COLO829 (cell line): ENCODE data around the gene CEP128.

Experiments
- DNase-seq: peaks from one replicate; pipeline ENCODE4 v3.0.0; 2012; ENCODE audit warnings: low spot score

CEP128 gene

DNA sequence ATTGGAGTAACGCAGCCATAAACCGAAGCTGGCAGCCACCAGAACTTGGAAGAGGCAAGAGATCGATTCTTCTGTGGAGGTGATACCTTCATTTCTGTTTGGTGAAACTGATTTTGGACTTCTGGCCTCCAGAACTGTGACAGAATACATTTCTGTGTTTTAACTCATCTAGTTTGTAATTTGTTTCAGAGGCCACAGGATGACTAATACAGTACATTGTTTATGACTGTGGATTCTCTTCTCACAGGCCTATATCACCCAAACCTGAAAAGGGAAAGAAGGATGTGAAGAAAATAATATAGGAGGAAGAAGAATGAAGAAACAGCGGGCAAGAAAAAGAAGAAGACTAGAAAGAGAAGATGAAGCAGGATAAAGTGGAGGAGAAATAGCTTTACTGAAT, 466.5 kb downstream of the CEP128 start:
- no peak for DNase-seq

DNA sequence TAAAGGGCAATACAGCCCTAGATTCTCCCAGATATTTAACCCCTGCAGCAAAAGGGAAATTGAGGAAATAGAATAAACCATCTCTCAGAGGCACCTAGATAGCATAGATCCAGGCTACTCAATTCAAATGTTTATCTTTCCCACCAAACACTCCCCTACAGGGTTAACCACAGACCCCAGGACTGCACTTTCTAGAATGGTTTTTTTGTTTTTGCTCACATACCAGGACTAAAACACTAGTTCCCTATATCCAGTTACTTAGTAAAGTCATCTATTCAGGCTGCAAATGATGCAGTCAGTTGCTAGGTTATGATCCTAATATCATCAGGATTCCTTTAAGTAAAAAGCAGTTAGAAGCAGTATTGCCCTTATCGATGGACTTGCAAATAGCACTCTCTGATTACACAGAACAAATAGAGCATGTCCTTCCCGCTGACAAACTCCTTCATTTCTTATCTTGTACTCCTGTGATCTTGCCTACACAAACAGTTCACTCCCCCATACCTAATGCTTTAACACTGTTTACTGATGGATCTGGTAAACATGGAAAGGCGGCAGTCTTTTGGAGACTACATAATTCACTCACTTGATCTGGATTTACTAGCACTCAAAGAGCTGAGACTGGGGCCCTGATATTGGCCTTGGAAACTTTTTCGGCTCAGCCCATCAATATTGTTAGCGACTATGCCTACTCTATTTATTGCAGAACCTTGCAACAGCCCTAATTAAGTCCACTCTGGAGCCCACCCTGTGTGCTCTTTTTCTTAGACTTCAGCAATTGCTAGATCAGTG, 473.0 kb downstream of the CEP128 start:
- no peak for DNase-seq

DNA sequence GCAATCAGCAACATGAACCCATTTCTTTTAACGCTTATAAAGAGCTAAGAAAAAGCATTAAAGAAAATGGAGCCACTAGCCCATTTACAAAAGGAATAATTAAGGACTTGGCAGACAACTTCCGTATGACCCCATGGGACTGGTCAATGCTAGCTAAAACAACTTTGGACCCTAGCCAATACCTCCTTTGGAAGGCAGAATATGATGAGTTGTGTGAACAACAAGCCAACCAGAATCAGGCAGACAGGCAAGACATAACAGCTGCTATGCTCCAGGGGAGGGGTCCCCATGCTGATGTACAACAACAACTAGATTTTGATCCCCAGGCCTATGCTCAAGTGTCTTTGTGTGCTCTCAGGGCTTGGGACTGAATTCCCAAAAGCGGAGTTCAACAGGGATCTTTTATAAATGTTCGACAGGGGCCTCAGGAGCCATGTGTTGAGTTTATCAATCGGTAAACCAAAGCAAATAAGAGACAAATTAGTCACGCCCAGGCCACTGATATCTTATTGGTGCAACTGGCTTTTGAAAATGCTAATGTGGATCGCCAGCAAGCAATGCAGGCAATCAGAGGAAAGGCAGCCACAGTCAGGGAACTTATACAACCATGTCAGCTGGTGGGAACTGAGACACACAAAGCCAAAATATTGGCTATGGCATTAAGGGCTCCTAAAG, 475.9 kb downstream of the CEP128 start:
- no peak for DNase-seq

DNA sequence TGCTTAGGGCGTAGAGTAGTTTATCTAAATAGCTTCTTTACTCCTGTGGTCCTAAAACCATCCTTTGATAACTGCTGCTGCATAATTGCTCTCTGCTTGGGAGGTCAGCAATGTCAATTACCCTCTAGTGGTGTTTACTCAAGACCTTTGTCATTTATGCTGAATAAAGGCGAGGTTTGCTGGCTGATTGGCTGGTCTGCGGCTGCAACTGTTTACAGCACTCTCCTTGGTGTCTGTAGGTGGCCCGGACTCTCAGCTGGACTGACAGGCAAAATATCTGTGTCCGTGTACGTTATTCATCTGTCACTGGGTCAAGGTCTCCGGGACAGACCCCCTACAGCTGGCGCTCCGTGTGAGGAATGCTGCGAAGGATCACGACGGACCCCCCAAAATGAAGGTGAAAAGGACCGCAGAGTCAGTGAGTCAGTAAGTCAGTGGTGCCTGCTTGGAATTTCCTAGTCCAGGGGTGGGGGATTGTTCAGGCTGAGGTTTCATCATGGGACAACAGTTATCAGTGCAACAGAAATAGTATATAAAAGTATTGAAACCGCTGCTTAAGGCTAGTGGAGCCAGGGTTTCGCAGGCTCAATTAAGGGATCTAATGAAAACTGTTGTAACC, 476.9 kb downstream of the CEP128 start:
- no peak for DNase-seq

DNA sequence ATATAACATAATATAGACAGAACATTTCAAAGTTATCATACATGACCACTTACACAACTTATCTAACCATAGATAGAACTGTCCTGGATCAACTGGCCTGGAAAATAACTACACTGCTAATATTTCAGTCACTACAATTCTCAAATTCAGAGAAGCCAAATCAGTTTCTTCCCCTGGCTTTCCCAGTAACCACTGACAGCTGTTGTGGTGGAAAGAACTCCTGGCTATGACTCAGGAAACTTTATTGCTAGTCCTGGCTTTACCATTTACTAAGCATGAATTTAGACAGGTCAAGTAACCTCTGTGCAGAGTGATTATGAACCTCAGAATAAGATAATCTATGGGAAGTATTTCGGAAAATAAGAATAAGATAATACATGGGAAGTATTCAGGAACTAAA, 485.3 kb downstream of the CEP128 start:
- no peak for DNase-seq

DNA sequence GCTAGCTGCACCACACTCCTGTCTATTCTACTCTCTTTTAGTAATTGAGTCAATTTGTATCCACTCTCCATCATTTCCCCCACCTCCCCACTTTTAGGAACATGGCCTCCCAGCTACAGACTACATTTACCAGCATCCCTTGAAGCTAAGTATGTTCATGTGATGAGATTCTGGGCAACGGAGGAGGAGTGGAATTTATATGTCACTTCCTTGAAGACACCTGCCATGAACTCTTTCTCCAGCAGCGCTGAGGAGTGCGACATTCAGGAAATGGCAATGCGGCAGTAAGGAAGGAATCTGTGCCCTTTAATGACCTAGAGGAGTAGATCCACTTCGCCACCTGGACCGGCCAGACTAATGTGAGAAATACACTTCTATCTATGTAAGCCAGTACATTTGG, 486.5 kb downstream of the CEP128 start:
- no peak for DNase-seq

DNA sequence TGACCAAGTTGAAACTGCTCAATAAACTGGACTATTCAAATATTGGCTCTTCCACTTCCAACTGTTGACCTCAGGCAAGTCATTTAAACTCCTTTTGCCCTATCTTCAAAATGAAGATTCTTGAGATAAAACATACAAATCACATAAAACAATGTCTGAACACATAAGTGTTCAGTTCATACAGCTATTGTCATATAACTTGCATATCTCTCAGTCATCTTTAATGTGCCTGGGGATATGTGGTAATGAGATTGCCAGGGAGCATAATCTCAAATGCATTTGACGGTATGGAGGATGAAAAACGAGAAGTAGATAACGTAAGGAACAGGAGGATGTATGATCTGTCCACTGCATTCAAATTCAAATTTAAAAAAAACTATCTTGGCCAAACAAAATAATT, 493.3 kb downstream of the CEP128 start:
- DNase-seq: no peak

DNA sequence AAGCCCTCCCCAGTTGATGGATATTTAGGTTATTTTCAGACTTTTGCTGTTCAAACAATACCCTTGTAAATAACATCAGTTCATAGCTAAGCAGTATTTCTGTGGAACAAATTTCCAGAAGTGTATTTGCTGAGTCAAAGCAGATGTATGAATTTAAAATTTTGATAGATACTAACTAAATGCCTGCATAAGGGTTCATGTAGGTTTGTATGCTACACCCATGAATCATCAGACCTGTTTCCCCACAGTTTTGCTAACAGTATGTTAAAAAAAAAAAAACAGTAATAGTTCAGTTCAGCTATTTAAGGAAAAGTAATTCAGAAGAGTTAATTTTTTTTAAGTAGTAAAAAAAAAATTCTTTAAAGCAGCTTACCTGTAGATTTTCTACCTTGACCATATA, 494.1 kb downstream of the CEP128 start:
- DNase-seq: no peak
